ENCODE data around the gene IFFO2.

IFFO2 gene

GRCh38 chr1:18920931-18921330, 35.5 kb downstream of the IFFO2 start:
- no peak overlapping the region for H3K27ac Mint-ChIP-seq

GRCh38 chr1:18919956-18920355, 36.5 kb downstream of the IFFO2 start:
- peaks cover 39% of the 10 kb centered on the region for H3K4me1 Mint-ChIP-seq (ENCODE audit: low read depth)
- no peaks in the 10 kb centered on the region for H3K9me3 Mint-ChIP-seq
- peaks cover 41% of the 10 kb centered on the region for H3K36me3 Mint-ChIP-seq (ENCODE audit: low read depth)
- H3K27me3 Mint-ChIP-seq = peaks cover 3% of the 10 kb centered on the region
- no peak overlapping the region for H3K4me3 Mint-ChIP-seq
- intact Hi-C loops (cut with micrococcal nuclease) = no loop called here
- H3K27ac Mint-ChIP-seq = no peak overlapping the region

More at GRCh38 chr1:18920931-18921330, 35.5 kb downstream of the IFFO2 start:
- Mint-ChIP-seq H3K4me1 (ENCODE audit: low read depth) (peaks cover 48% of the 10 kb centered on the region), H3K4me3 (no peak overlapping the region), H3K27me3 (peaks cover 3% of the 10 kb centered on the region), H3K9me3 (no peaks in the 10 kb centered on the region), H3K36me3 (ENCODE audit: low read depth) (peaks cover 34% of the 10 kb centered on the region)
- intact Hi-C loops (cut with micrococcal nuclease) = no loop called here

GRCh38 chr1:18919197-18919905, 37.1 kb downstream of the IFFO2 start:
- Mint-ChIP-seq H3K27ac (no peak overlapping the region), H3K4me1 (ENCODE audit: low read depth) (peaks cover 33% of the 10 kb centered on the region), H3K36me3 (ENCODE audit: low read depth) (peaks cover 41% of the 10 kb centered on the region), H3K27me3 (peaks cover 3% of the 10 kb centered on the region), H3K4me3 (no peak overlapping the region), H3K9me3 (no peaks in the 10 kb centered on the region)
- intact Hi-C loops (cut with micrococcal nuclease) = no loop called here

GRCh38 chr1:18918417-18918816, 38.1 kb downstream of the IFFO2 start:
- Mint-ChIP-seq H3K27me3 (no peaks in the 10 kb centered on the region), H3K27ac (no peak overlapping the region), H3K4me3 (no peak overlapping the region), H3K9me3 (no peaks in the 10 kb centered on the region), H3K36me3 (ENCODE audit: low read depth) (peaks cover 43% of the 10 kb centered on the region), H3K4me1 (ENCODE audit: low read depth) (peaks cover 25% of the 10 kb centered on the region)
- intact Hi-C loops (cut with micrococcal nuclease) = no loop called here

- Mint-ChIP-seq H3K9me3 (no peaks in the 10 kb centered on the region), H3K27me3 (no peaks in the 10 kb centered on the region), H3K4me3 (no peak overlapping the region), H3K27ac (no peak overlapping the region), H3K36me3 (ENCODE audit: low read depth) (peaks cover 48% of the 10 kb centered on the region), H3K4me1 (ENCODE audit: low read depth) (peaks cover 20% of the 10 kb centered on the region)
- intact Hi-C loops (cut with micrococcal nuclease) = no loop called here
These were observed 39.2 kb downstream of the IFFO2 start for GRCh38 chr1:18917071-18917799.

- Mint-ChIP-seq H3K27ac (no peak overlapping the region), H3K27me3 (no peaks in the 10 kb centered on the region), H3K4me1 (ENCODE audit: low read depth) (peaks cover 21% of the 10 kb centered on the region), H3K4me3 (no peak overlapping the region), H3K36me3 (ENCODE audit: low read depth) (peaks cover 64% of the 10 kb centered on the region), H3K9me3 (no peaks in the 10 kb centered on the region)
- intact Hi-C loops (cut with micrococcal nuclease) = no loop called here
These were observed 41.1 kb downstream of the IFFO2 start for GRCh38 chr1:18915341-18915740.

- Mint-ChIP-seq H3K36me3 (ENCODE audit: low read depth) (peaks cover 65% of the 10 kb centered on the region), H3K4me1 (ENCODE audit: low read depth) (peaks cover 32% of the 10 kb centered on the region)
- intact Hi-C loops (cut with micrococcal nuclease) = no loop called here
These were observed 43.2 kb downstream of the IFFO2 start for GRCh38 chr1:18913065-18913835.

GRCh38 chr1:18912550-18912949, 43.9 kb downstream of the IFFO2 start:
- Mint-ChIP-seq H3K27ac (no peak overlapping the region), H3K27me3 (no peaks in the 10 kb centered on the region), H3K36me3 (ENCODE audit: low read depth) (peaks cover 65% of the 10 kb centered on the region), H3K4me1 (ENCODE audit: low read depth) (peaks cover 39% of the 10 kb centered on the region), H3K9me3 (no peaks in the 10 kb centered on the region), H3K4me3 (no peak overlapping the region)
- intact Hi-C loops (cut with micrococcal nuclease) = no loop called here

More at GRCh38 chr1:18913065-18913835, 43.2 kb downstream of the IFFO2 start:
- no peak overlapping the region for H3K27ac Mint-ChIP-seq
- H3K4me3 Mint-ChIP-seq = no peak overlapping the region
- no peaks in the 10 kb centered on the region for H3K27me3 Mint-ChIP-seq
- no peaks in the 10 kb centered on the region for H3K9me3 Mint-ChIP-seq

- intact Hi-C loops (cut with micrococcal nuclease) = loop anchor here (5.0 kb wide), 2 partner anchors 173 to 188 kb away; no protein-coding TSS in a partner anchor
- Mint-ChIP-seq H3K4me3 (no peak overlapping the region), H3K4me1 (ENCODE audit: low read depth) (peaks cover 49% of the 10 kb centered on the region)
These were observed 47.3 kb downstream of the IFFO2 start for GRCh38 chr1:18908911-18909771.

GRCh38 chr1:18907917-18908845, 48.3 kb downstream of the IFFO2 start:
- H3K36me3 Mint-ChIP-seq (ENCODE audit: low read depth) = peaks cover 42% of the 10 kb centered on the region
- peaks cover 50% of the 10 kb centered on the region for H3K4me1 Mint-ChIP-seq (ENCODE audit: low read depth)
- intact Hi-C loops (cut with micrococcal nuclease) = loop anchor here (5.0 kb wide), 2 partner anchors 174 to 189 kb away; no protein-coding TSS in a partner anchor
- H3K4me3 Mint-ChIP-seq = peak overlapping the region; percentile 70
- H3K9me3 Mint-ChIP-seq = no peaks in the 10 kb centered on the region
- no peaks in the 10 kb centered on the region for H3K27me3 Mint-ChIP-seq
- H3K27ac Mint-ChIP-seq = peak overlapping the region; percentile 78

More at GRCh38 chr1:18908911-18909771, 47.3 kb downstream of the IFFO2 start:
- no peak overlapping the region for H3K27ac Mint-ChIP-seq
- no peaks in the 10 kb centered on the region for H3K9me3 Mint-ChIP-seq
- no peaks in the 10 kb centered on the region for H3K27me3 Mint-ChIP-seq
- peaks cover 46% of the 10 kb centered on the region for H3K36me3 Mint-ChIP-seq (ENCODE audit: low read depth)

- peaks cover 42% of the 10 kb centered on the region for H3K36me3 Mint-ChIP-seq (ENCODE audit: low read depth)
- intact Hi-C loops (cut with micrococcal nuclease) = loop anchor here (5.0 kb wide), 2 partner anchors 175 to 190 kb away; no protein-coding TSS in a partner anchor
- peak overlapping the region; percentile 70 for H3K4me3 Mint-ChIP-seq
- H3K27ac Mint-ChIP-seq = peak overlapping the region; percentile 78
- H3K27me3 Mint-ChIP-seq = no peaks in the 10 kb centered on the region
- no peaks in the 10 kb centered on the region for H3K9me3 Mint-ChIP-seq
- peaks cover 47% of the 10 kb centered on the region for H3K4me1 Mint-ChIP-seq (ENCODE audit: low read depth)
These were observed 49.2 kb downstream of the IFFO2 start for GRCh38 chr1:18907021-18907916.

Measured in dendritic cell treated with granulocyte-macrophage colony-stimulating factor and Interleukin-4, amounts not matched to agents 40 ng/mL and 50 ng/mL, for 4 days (primary cell).